Subcutaneous adipose tissue (tissue), 4 donors: ENCODE measurements around the gene GULP1. TPM values are rescaled to one million over a fixed set of nuclear protein-coding genes. Genes with fewer than 3 reads are reported as not detected.

Source experiments
- total RNA-seq, 4 donors: library from RNA; depleted of rRNA; stranded (reverse); fragments of >200 nt; gene quantifications; one replicate each; pipeline ENCODE4 v1.1.0, GENCODE V29; 2016
- TF ChIP-seq, protein P1 (sequence below): fragments of 450-650 bp; IDR thresholded peaks from one replicate; pipeline ENCODE4 v1.5.1; 2016; ENCODE audit warnings: low read depth, mild to moderate bottlenecking, control low read depth, antibody characterized with exemption, moderate library complexity

Gene GULP1
- total RNA-seq, 4 donors from 2014 or later, result 13.3 to 42.2 (median 30.3) TPM

DNA sequence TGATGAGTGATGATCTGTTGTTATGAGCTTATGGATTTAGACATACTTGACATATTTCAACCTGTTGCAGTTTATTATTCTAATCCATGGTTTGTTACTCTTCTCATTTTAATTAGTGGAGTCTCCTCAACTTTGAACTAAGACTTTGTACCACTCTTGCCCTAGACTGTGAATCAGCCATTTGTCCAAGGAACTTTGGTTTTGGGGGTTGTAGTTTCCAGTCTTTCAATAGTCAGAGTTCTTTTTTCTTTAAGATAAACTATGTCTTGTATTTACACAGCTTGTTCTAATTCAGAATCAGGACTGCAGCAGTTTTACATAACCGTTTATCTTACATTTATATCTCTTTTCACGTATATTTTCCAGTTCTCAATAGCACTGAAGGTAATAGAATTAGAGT is 133.6 kb downstream of the GULP1 start:
- TF ChIP-seq, protein P1, sequence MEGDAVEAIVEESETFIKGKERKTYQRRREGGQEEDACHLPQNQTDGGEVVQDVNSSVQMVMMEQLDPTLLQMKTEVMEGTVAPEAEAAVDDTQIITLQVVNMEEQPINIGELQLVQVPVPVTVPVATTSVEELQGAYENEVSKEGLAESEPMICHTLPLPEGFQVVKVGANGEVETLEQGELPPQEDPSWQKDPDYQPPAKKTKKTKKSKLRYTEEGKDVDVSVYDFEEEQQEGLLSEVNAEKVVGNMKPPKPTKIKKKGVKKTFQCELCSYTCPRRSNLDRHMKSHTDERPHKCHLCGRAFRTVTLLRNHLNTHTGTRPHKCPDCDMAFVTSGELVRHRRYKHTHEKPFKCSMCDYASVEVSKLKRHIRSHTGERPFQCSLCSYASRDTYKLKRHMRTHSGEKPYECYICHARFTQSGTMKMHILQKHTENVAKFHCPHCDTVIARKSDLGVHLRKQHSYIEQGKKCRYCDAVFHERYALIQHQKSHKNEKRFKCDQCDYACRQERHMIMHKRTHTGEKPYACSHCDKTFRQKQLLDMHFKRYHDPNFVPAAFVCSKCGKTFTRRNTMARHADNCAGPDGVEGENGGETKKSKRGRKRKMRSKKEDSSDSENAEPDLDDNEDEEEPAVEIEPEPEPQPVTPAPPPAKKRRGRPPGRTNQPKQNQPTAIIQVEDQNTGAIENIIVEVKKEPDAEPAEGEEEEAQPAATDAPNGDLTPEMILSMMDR, result no peak

DNA sequence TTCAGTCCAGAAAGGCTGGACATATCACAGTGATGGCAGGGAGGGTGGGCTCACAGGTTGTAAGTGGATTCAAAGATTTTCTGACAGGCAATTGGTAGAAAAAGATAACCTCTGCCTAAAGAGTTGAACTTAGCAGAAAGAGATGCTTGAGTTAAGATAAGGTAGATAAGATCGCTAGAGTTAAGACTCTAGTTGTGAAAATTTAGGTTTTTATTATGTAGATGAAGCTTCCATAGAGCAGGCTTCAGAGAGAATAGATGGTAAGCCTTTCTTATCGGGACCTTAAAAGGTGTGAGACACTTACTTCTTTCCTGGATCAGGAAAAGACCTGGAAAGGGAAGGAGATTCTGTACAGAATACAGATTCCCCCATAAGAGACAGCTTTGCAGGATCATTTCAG is 134.4 kb downstream of the GULP1 start:
- TF ChIP-seq, protein P1, result no peak

DNA sequence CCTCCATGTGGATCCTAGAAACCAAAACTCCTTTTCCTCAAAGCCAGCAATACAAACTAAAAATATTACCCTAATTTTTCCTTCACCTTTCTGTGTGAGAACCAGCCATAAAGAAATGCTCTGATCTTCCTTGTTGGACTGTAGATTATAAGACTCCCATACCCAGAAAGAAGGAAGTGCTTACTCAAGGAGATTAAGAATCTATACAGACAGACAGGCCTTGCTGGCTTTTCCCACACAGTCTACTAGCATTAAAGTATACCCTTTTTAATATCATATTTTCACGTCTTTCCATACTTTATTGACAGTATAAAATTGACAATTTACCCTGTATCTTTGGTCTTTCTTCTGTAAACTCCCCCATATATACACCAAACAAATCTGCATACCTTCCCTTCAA is 139.0 kb downstream of the GULP1 start:
- TF ChIP-seq, protein P1, result no peak

DNA sequence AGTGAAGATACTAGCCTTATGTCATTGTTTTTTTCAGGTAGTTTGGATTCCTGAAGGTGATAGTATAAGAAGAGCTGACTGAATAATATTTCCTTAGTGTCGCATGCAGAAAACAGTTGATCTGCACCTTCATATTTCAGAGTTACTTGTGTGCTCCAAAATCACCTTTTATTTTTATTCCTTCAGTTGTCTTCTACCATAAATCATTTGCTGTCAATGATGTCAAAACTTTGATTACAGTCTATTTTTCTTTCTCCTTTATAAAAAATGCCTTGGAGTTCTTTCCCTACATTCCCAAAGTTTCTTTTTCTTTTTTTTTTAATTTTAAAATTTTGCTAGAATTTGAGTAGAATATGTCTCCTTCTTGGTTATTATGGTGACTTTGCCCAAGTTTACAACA is 142.3 kb downstream of the GULP1 start:
- TF ChIP-seq, protein P1, result no peak

DNA sequence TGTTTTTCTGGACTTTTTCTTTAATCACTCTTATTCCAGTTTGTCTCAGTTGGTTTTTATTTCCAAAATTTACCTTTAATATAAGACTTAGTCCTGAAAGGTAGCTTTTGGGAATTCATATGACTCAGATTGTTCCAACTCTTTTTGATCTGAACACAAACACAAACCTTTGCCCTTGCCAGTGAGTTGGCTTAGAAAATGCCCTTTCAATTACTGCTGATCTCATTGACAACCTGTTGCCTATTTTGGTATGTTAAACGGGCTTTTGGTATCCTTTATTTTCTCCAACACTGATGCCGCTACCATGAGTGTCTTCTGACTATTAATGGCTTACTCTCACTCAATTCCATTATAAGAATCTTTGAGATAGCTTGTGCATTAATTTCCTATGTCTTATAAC is 143.4 kb downstream of the GULP1 start:
- TF ChIP-seq, protein P1, result no peak

DNA sequence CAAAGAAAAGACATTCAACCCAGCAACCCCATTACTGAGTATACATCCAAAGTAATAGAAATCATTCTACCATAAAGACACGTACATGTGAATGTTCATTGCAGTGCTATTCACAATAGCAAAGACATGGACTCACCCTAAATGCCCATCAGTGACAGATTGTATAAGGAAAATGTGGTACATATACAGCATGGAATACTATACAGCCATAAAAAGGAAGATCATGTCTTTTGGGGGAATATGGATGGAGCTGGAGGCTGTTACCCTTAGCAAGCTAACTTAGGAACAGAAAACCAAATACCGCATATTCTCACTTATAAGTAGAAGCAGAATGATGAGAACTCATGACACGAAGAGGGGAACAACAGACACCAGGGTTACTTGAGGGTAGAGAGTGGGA is 145.9 kb downstream of the GULP1 start:
- TF ChIP-seq, protein P1, result no peak

DNA sequence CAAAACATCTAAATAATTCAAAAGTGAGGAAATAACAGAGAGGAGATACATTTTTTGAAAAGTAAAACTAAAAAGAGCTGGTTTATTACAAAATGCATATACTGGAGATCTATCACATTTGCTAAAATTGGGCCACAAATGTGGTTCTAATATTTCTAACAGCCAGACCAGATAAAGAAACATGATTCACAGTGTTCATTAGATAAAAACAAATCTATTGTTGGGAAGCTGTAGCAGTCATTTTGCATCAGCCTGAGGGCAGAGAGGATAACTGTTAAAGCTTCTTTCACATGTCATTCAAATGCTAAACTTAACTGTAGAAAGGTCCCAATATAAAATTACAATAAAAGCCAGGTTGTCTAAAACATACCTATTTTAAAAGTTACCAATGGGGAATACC is 148.3 kb downstream of the GULP1 start:
- TF ChIP-seq, protein P1, result no peak

DNA sequence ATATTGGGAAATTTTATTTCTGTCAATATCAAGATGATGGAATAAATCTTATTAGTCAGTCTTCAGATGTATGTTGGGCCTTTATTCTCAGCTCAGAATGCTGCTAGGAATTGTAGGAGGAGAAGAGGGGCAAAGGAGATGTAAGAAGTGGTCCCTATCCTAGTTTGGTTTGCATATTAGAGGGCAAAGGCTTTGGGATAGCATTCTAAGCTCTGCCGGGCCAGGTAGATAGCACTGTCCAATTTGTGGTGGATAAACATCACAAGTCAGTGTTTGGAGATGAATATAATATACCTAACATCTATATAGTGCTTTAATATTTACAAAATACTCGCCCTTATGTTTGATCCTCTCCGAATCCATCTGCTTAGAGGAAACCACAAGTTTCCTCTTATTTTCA is 149.2 kb downstream of the GULP1 start:
- TF ChIP-seq, protein P1, result no peak
